H9 (cell line): ENCODE measurements around the gene RBM45. TPM values are rescaled to one million over a fixed set of nuclear protein-coding genes. Genes with fewer than 3 reads are reported as not detected.

Experiments
- DNase-seq: peaks from one replicate; pipeline ENCODE4 v3.0.0-alpha.2; 2017
- H2AFZ ChIP-seq: one replicate; pipeline ENCODE4 v1.6.1; 2013; ENCODE audit warnings: mild to moderate bottlenecking, low read length, control low read depth, moderate library complexity
- H2AK5ac ChIP-seq: 2 replicates; pipeline ENCODE4 v1.6.1; 2013; ENCODE audit warnings: low read length, control low read depth, mixed read lengths; ENCODE audit not compliant: insufficient read length
- H2BK120ac ChIP-seq: one replicate; pipeline ENCODE4 v1.6.1; 2013; ENCODE audit warnings: low read depth, mild to moderate bottlenecking, low read length, control low read depth, inconsistent platforms; ENCODE audit not compliant: poor library complexity, severe bottlenecking
- H2BK12ac ChIP-seq: 2 replicates; pipeline ENCODE4 v1.6.1; 2013; ENCODE audit warnings: low read length, control low read depth, mixed read lengths, low read depth; ENCODE audit not compliant: insufficient read length
- H2BK15ac ChIP-seq: 2 replicates; pipeline ENCODE4 v1.6.1; 2013; ENCODE audit warnings: low read depth, low read length, control low read depth
- H2BK20ac ChIP-seq: one replicate; pipeline ENCODE4 v1.6.1; 2013; ENCODE audit warnings: low read depth, mild to moderate bottlenecking, low read length, control low read depth, inconsistent platforms; ENCODE audit not compliant: poor library complexity, severe bottlenecking
- H2BK5ac ChIP-seq: 2 replicates; pipeline ENCODE4 v1.6.1; 2013; ENCODE audit warnings: low read length, control low read depth, mixed read lengths; ENCODE audit not compliant: insufficient read length
- H3K14ac ChIP-seq: 2 replicates; pipeline ENCODE4 v1.6.1; 2013; ENCODE audit warnings: low read length, control low read depth; ENCODE audit not compliant: insufficient read depth
- H3K18ac ChIP-seq: 2 replicates; pipeline ENCODE4 v1.6.1; 2013; ENCODE audit warnings: low read depth, mild to moderate bottlenecking, mixed read lengths, low read length, control low read depth; ENCODE audit not compliant: insufficient read length
- H3K23ac ChIP-seq: 2 replicates; pipeline ENCODE4 v1.6.1; 2013; ENCODE audit warnings: low read length, control low read depth, mixed read lengths, low read depth; ENCODE audit not compliant: insufficient read length
- H3K23me2 ChIP-seq: 2 replicates; pipeline ENCODE4 v1.6.1; 2013; ENCODE audit warnings: low read depth, mild to moderate bottlenecking, mixed read lengths, low read length, control low read depth; ENCODE audit not compliant: insufficient read length, poor library complexity, severe bottlenecking
- H3K27ac ChIP-seq: 2 replicates; pipeline ENCODE4 v1.5.1; 2013; ENCODE audit warnings: low read length, control low read depth, mixed read lengths, low read depth; ENCODE audit not compliant: insufficient read length
- H3K27me3 ChIP-seq: 2 replicates; pipeline ENCODE4 v1.6.1; 2013; ENCODE audit warnings: low read length, control low read depth, inconsistent platforms; ENCODE audit not compliant: insufficient read depth
- H3K4ac ChIP-seq: 2 replicates; pipeline ENCODE4 v1.6.1; 2013; ENCODE audit warnings: low read depth, mild to moderate bottlenecking, control low read depth, inconsistent platforms, low read length, moderate library complexity
- H3K4me1 ChIP-seq: 2 replicates; pipeline ENCODE4 v1.6.1; 2013; ENCODE audit warnings: low read length, control low read depth, inconsistent platforms; ENCODE audit not compliant: insufficient read depth
- H3K4me2 ChIP-seq: 2 replicates; pipeline ENCODE4 v1.6.1; 2013; ENCODE audit warnings: low read length, control low read depth, mixed read lengths; ENCODE audit not compliant: insufficient read length, insufficient read depth
- H3K56ac ChIP-seq: 2 replicates; pipeline ENCODE4 v1.6.1; 2013; ENCODE audit warnings: low read depth, mild to moderate bottlenecking, mixed read lengths, low read length, control low read depth; ENCODE audit not compliant: insufficient read length
- H3K79me1 ChIP-seq: 2 replicates; pipeline ENCODE4 v1.6.1; 2013; ENCODE audit warnings: low read depth, mild to moderate bottlenecking, moderate library complexity, low read length, control low read depth, inconsistent platforms; ENCODE audit not compliant: insufficient read depth, poor library complexity, severe bottlenecking
- H3K79me2 ChIP-seq: 2 replicates; pipeline ENCODE4 v1.6.1; 2013; ENCODE audit warnings: low read length, control low read depth, inconsistent platforms; ENCODE audit not compliant: insufficient read depth
- H3K9ac ChIP-seq: 2 replicates; pipeline ENCODE4 v1.6.1; 2013; ENCODE audit warnings: low read length, control low read depth, mixed read lengths; ENCODE audit not compliant: insufficient read length; ENCODE audit errors: extremely low read depth
- H3K9me3 ChIP-seq: one replicate; pipeline ENCODE4 v1.6.1; 2013; ENCODE audit warnings: low read depth, low read length, inconsistent platforms; ENCODE audit not compliant: control insufficient read depth
- H3T11ph ChIP-seq: one replicate; pipeline ENCODE4 v1.6.1; 2013; ENCODE audit warnings: mild to moderate bottlenecking, low read length, control low read depth, inconsistent platforms
- H4K20me1 ChIP-seq: one replicate; pipeline ENCODE4 v1.6.1; 2013; ENCODE audit not compliant: control insufficient read depth, insufficient read length, insufficient read depth
- H4K5ac ChIP-seq: 2 replicates; pipeline ENCODE4 v1.6.1; 2013; ENCODE audit warnings: low read depth, mild to moderate bottlenecking, mixed read lengths, low read length, control low read depth; ENCODE audit not compliant: insufficient read length
- H4K8ac ChIP-seq: replicated peaks from 2 replicates; pipeline ENCODE4 v1.6.1; 2013; ENCODE audit warnings: low read length, control low read depth, mixed read lengths, low read depth; ENCODE audit not compliant: insufficient read length
- H4K91ac ChIP-seq: 2 replicates; pipeline ENCODE4 v1.6.1; 2013; ENCODE audit warnings: low read depth, mild to moderate bottlenecking, moderate library complexity, mixed read lengths, low read length, control low read depth; ENCODE audit not compliant: insufficient read length
- H3K27ac Mint-ChIP-seq, 3 experiments: 2 replicates in 2 of 3; 3 replicates in 1 of 3; pipeline ENCODE4 v1.8.0; 2020 to 2021; ENCODE audit warnings: mixed read lengths in 3 of 3, mild to moderate bottlenecking in 1 of 3, moderate library complexity in 1 of 3
- H3K27me3 Mint-ChIP-seq: 2 replicates; pipeline ENCODE4 v1.8.0; 2021; ENCODE audit warnings: low read depth, mild to moderate bottlenecking, moderate library complexity, mixed read lengths
- H3K36me3 Mint-ChIP-seq, 3 experiments: 2 replicates in 2 of 3; 3 replicates in 1 of 3; pipeline ENCODE4 v1.8.0; 2020 to 2021; ENCODE audit warnings: low read depth in 3 of 3, mixed read lengths in 3 of 3; ENCODE audit not compliant: insufficient read depth in 1 of 3
- H3K4me1 Mint-ChIP-seq, 2 experiments: 2 replicates each; pipeline ENCODE4 v1.8.0; 2020; ENCODE audit warnings: mixed read lengths in 2 of 2
- H3K4me3 Mint-ChIP-seq, 2 experiments: 2 replicates in 1 of 2; 3 replicates in 1 of 2; pipeline ENCODE4 v1.8.0; 2020 to 2021; ENCODE audit warnings: mild to moderate bottlenecking in 2 of 2, mixed read lengths in 2 of 2, moderate library complexity in 1 of 2
- H3K9me3 Mint-ChIP-seq, 2 experiments: 2 replicates in 1 of 2; 3 replicates in 1 of 2; pipeline ENCODE4 v1.8.0; 2020; ENCODE audit warnings: mild to moderate bottlenecking in 2 of 2, mixed read lengths in 2 of 2, moderate library complexity in 1 of 2
- WGBS: extraction: QIAGEN DNeasy Blood & Tissue Kit; methylation state at CpG from one replicate; pipeline ENCODE4 v1.1.7; 2013; ENCODE audit warnings: missing lambda C conversion rate, low lambda C conversion rate, mixed read lengths; ENCODE audit not compliant: insufficient read length; ENCODE audit errors: extremely low coverage; 5-methylcytosine and 5-hydroxymethylcytosine counted together
- total RNA-seq: library from RNA; stranded (reverse); gene quantifications from 2 replicates; pipeline ENCODE4 v1.2.1, GENCODE V29; 2021
- TF ChIP-seq, protein P1 (sequence below): fragments of 200-600 bp; sonication (generic); conservative IDR thresholded peaks from 3 replicates; pipeline ENCODE4 v1.8.0; 2021; ENCODE audit warnings: antibody characterized with exemption, mild to moderate bottlenecking

The RBM45 gene
- total RNA-seq, 1 experiment from 2014 or later: 13.9 TPM

DNA sequence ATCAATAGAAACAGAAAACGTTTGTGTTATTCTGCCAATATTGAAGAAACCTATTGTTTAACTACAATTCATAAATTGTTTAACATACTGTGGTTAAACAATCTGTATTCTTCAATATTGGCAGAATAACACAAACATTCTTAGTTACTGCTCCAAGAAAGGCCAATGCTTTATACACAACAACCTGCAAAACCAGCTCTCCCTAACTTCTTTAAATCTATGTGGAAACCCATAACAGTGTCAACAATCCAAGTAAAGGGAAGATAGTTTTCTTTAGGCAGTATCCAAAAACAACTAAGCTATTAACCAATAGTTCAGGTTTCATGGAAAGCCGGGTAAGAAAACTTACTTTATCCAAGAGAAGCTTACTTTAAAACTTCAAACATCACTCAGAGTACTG, 6.2 kb upstream of the RBM45 start:
- Mint-ChIP-seq H3K4me3 (no peak overlapping the region), H3K36me3 (no peaks in the 10 kb centered on the region), H3K27ac (no peak overlapping the region), H3K27me3 (no peaks in the 10 kb centered on the region), H3K4me1 (no peaks in the 10 kb centered on the region), H3K9me3 (no peaks in the 10 kb centered on the region)
- no peaks in the 10 kb centered on the region for H3K79me2 ChIP-seq
- H3T11ph ChIP-seq: no peak overlapping the region
- TF ChIP-seq, protein P1, sequence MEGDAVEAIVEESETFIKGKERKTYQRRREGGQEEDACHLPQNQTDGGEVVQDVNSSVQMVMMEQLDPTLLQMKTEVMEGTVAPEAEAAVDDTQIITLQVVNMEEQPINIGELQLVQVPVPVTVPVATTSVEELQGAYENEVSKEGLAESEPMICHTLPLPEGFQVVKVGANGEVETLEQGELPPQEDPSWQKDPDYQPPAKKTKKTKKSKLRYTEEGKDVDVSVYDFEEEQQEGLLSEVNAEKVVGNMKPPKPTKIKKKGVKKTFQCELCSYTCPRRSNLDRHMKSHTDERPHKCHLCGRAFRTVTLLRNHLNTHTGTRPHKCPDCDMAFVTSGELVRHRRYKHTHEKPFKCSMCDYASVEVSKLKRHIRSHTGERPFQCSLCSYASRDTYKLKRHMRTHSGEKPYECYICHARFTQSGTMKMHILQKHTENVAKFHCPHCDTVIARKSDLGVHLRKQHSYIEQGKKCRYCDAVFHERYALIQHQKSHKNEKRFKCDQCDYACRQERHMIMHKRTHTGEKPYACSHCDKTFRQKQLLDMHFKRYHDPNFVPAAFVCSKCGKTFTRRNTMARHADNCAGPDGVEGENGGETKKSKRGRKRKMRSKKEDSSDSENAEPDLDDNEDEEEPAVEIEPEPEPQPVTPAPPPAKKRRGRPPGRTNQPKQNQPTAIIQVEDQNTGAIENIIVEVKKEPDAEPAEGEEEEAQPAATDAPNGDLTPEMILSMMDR: no peak
- H3K56ac ChIP-seq: no peak overlapping the region
- no peak overlapping the region for H4K91ac ChIP-seq
- no CpG with 5 or more reads among the region's 2 CpGs for WGBS
- no peak overlapping the region for H3K18ac ChIP-seq
- H2BK12ac ChIP-seq: no peak overlapping the region
- DNase-seq: no peak
- H2BK120ac ChIP-seq: no peak overlapping the region
- H4K8ac ChIP-seq: no peak overlapping the region
- no peaks in the 10 kb centered on the region for H3K27me3 ChIP-seq
- no peaks in the 10 kb centered on the region for H3K23me2 ChIP-seq
- H3K4ac ChIP-seq: no peak overlapping the region
- H3K23ac ChIP-seq: no peak overlapping the region
- no peaks in the 10 kb centered on the region for H3K79me1 ChIP-seq
- H3K27ac ChIP-seq: no peak overlapping the region
- no peaks in the 10 kb centered on the region for H3K4me1 ChIP-seq
- H2AK5ac ChIP-seq: no peak overlapping the region
- H2AFZ ChIP-seq: no peak overlapping the region
- no peaks in the 10 kb centered on the region for H3K9me3 ChIP-seq
- H2BK20ac ChIP-seq: no peak overlapping the region
- H3K14ac ChIP-seq: no peak overlapping the region
- H3K9ac ChIP-seq: no peak overlapping the region
- H4K5ac ChIP-seq: no peak overlapping the region
- no peaks in the 10 kb centered on the region for H4K20me1 ChIP-seq
- no peak overlapping the region for H2BK15ac ChIP-seq
- no peak overlapping the region for H3K4me2 ChIP-seq
- no peak overlapping the region for H2BK5ac ChIP-seq
